ENCODE results near the gene OPHN1. TPM values are rescaled to one million over a fixed set of nuclear protein-coding genes. Genes with fewer than 3 reads are reported as not detected.

OPHN1 gene
- total RNA-seq, 1 experiment from 2014 or later = 3.3 TPM

GRCh38 chrX:68090266-68090665 is 343.0 kb downstream of the OPHN1 start:
- CTCF ChIA-PET = no interaction called here
- intact Hi-C loops (cut with micrococcal nuclease; ENCODE audit: unreplicated experiment) = no loop called here
- Histone ChIP-seq H3K27me3 (replicated peaks; ENCODE audit: insufficient read depth, low read depth, low read length, poor library complexity) (no peaks in the 10 kb centered on the region), H3K4me1 (ENCODE audit: insufficient read depth, low read length, poor library complexity, severe bottlenecking) (no peaks in the 10 kb centered on the region), H3K4me3 (ENCODE audit: low read depth, low read length, poor library complexity, severe bottlenecking) (no peak overlapping the region), H3K36me3 (ENCODE audit: insufficient read depth, low read length, poor library complexity, severe bottlenecking) (no peaks in the 10 kb centered on the region), H3K9me3 (ENCODE audit: low read depth, low read length, poor library complexity, severe bottlenecking) (no peaks in the 10 kb centered on the region), H3K27ac (ENCODE audit: low read depth, low read length, poor library complexity, severe bottlenecking) (no peak overlapping the region)
- TF ChIP-seq, protein P1, sequence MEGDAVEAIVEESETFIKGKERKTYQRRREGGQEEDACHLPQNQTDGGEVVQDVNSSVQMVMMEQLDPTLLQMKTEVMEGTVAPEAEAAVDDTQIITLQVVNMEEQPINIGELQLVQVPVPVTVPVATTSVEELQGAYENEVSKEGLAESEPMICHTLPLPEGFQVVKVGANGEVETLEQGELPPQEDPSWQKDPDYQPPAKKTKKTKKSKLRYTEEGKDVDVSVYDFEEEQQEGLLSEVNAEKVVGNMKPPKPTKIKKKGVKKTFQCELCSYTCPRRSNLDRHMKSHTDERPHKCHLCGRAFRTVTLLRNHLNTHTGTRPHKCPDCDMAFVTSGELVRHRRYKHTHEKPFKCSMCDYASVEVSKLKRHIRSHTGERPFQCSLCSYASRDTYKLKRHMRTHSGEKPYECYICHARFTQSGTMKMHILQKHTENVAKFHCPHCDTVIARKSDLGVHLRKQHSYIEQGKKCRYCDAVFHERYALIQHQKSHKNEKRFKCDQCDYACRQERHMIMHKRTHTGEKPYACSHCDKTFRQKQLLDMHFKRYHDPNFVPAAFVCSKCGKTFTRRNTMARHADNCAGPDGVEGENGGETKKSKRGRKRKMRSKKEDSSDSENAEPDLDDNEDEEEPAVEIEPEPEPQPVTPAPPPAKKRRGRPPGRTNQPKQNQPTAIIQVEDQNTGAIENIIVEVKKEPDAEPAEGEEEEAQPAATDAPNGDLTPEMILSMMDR (conservative IDR thresholded peaks at IDR 0.05; ENCODE audit: low read depth, low read length) = no peak
- no peak for TF ChIP-seq EZH2 (IDR thresholded peaks at IDR 0.05; ENCODE audit: borderline replicate concordance, low read depth, low read length, poor library complexity, severe bottlenecking)
- POLR2A ChIA-PET (ENCODE audit: low non-redundant PET) = no interaction called here
- BruUV-seq (replicated peaks) = no TSS peak
- no peak for DNase-seq (ENCODE audit: low spot score)

GRCh38 chrX:68087526-68087925 is 345.8 kb downstream of the OPHN1 start:
- H3K9me3 ChIP-seq (ENCODE audit: low read depth, low read length, poor library complexity, severe bottlenecking) = no peaks in the 10 kb centered on the region
- ChIA-PET CTCF (no interaction called here), POLR2A (ENCODE audit: low non-redundant PET) (no interaction called here)
- no TSS peak for BruUV-seq (replicated peaks)
- no peak overlapping the region for H3K4me3 ChIP-seq (ENCODE audit: low read depth, low read length, poor library complexity, severe bottlenecking)
- no peaks in the 10 kb centered on the region for H3K27me3 ChIP-seq (replicated peaks; ENCODE audit: insufficient read depth, low read depth, low read length, poor library complexity)
- intact Hi-C loops (cut with micrococcal nuclease; ENCODE audit: unreplicated experiment) = no loop called here
- H3K27ac ChIP-seq (ENCODE audit: low read depth, low read length, poor library complexity, severe bottlenecking) = no peak overlapping the region
- H3K4me1 ChIP-seq (ENCODE audit: insufficient read depth, low read length, poor library complexity, severe bottlenecking) = no peaks in the 10 kb centered on the region
- H3K36me3 ChIP-seq (ENCODE audit: insufficient read depth, low read length, poor library complexity, severe bottlenecking) = no peaks in the 10 kb centered on the region
- DNase-seq (ENCODE audit: low spot score) = no peak
- TF ChIP-seq, protein P1 (conservative IDR thresholded peaks at IDR 0.05; ENCODE audit: low read depth, low read length) = no peak
- no peak for TF ChIP-seq EZH2 (IDR thresholded peaks at IDR 0.05; ENCODE audit: borderline replicate concordance, low read depth, low read length, poor library complexity, severe bottlenecking)

DNA sequence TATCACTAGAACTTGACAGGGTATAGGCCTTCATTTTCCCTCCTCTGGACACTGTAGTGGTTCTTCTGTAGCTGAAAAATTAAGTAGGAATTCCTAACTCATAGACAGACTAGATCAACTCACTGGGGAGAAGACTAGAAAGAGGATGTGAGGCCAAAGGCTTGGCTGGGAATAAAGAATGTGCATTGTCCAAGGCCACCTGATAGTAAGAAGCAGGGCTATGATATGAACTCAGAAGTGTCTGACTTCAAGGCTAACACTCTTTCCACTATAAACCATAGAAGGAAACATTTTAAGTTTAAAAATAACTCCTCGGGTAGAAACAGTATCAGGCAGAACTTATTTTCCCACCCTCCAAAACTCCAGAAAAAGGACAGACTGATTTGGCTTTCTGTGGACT is 346.6 kb downstream of the OPHN1 start:
- Histone ChIP-seq H3K27ac (ENCODE audit: low read depth, low read length, poor library complexity, severe bottlenecking) (no peak overlapping the region), H3K4me3 (ENCODE audit: low read depth, low read length, poor library complexity, severe bottlenecking) (no peak overlapping the region), H3K36me3 (ENCODE audit: insufficient read depth, low read length, poor library complexity, severe bottlenecking) (no peaks in the 10 kb centered on the region), H3K9me3 (ENCODE audit: low read depth, low read length, poor library complexity, severe bottlenecking) (no peaks in the 10 kb centered on the region), H3K27me3 (replicated peaks; ENCODE audit: insufficient read depth, low read depth, low read length, poor library complexity) (no peaks in the 10 kb centered on the region), H3K4me1 (ENCODE audit: insufficient read depth, low read length, poor library complexity, severe bottlenecking) (no peaks in the 10 kb centered on the region)
- TF ChIP-seq EZH2 (IDR thresholded peaks at IDR 0.05; ENCODE audit: borderline replicate concordance, low read depth, low read length, poor library complexity, severe bottlenecking) = no peak
- TF ChIP-seq, protein P1 (conservative IDR thresholded peaks at IDR 0.05; ENCODE audit: low read depth, low read length) = no peak
- ChIA-PET CTCF (no interaction called here), POLR2A (ENCODE audit: low non-redundant PET) (no interaction called here)
- DNase-seq (ENCODE audit: low spot score) = no peak
- no TSS peak for BruUV-seq (replicated peaks)
- intact Hi-C loops (cut with micrococcal nuclease; ENCODE audit: unreplicated experiment) = no loop called here

Data from A673 (cell line).